ENCODE data around the gene STIM2. TPM values are rescaled to one million over a fixed set of nuclear protein-coding genes. Genes with fewer than 3 reads are reported as not detected.
A peak's percentile ranks its signal among the peaks of the same experiment; 100 is the strongest.

Gene STIM2
- total and polyA plus RNA-seq, 2 of the 4 experiments (the other 2 are of a cell fraction) = 16.1 to 27.6 TPM

GRCh38 chr4:27024805-27025204 is 164.2 kb downstream of the STIM2 start:
- Histone ChIP-seq H3K27me3 (ENCODE audit: control insufficient read depth, insufficient read depth, low read length) (no peaks in the 10 kb centered on the region), H3K18ac (ENCODE audit: low read depth, low read length) (no peak overlapping the region), H3K27ac (ENCODE audit: insufficient read depth, low read length) (no peak overlapping the region), H2AK5ac (ENCODE audit: low read depth, low read length) (no peak overlapping the region), H2BK120ac (ENCODE audit: low read depth, low read length) (no peak overlapping the region), H4K91ac (ENCODE audit: insufficient read depth, low read depth, low read length) (no peak overlapping the region), H3K4ac (ENCODE audit: low read depth, low read length) (no peak overlapping the region), H4K8ac (ENCODE audit: low read depth in 2 of 2, low read length in 2 of 2) (no peak overlapping the region), H3K4me1 (ENCODE audit: control insufficient read depth, insufficient read depth, low read length) (no peaks in the 10 kb centered on the region), H3K9me3 (ENCODE audit: control insufficient read depth, insufficient read depth, low read length) (no peaks in the 10 kb centered on the region), H3K9ac (ENCODE audit: low read depth, low read length) (no peak overlapping the region), H3K56ac (ENCODE audit: extremely low read depth, insufficient read depth, low read length) (no peak overlapping the region), H4K20me1 (ENCODE audit: insufficient read depth, low read length) (no peaks in the 10 kb centered on the region), H2AK9ac (replicated peaks; ENCODE audit: low read depth, low read length, poor library complexity) (no peak overlapping the region), H2AFZ (replicated peaks; ENCODE audit: low read length, poor library complexity) (no peak overlapping the region), H3K9me1 (ENCODE audit: insufficient read depth, low read length) (no peaks in the 10 kb centered on the region), H3K4me3 (ENCODE audit: insufficient read depth, low read depth, low read length) (no peak overlapping the region), H3K14ac (replicated peaks; ENCODE audit: low read depth, low read length) (no peak overlapping the region), H3K36me3 (ENCODE audit: control insufficient read depth, insufficient read depth, low read length) (peaks cover 8% of the 10 kb centered on the region), H3K4me2 (ENCODE audit: low read depth, low read length) (no peak overlapping the region), H2BK20ac (ENCODE audit: low read depth, low read length) (no peak overlapping the region), H3K23ac (ENCODE audit: low read depth, low read length) (no peak overlapping the region), H4K5ac (ENCODE audit: low read depth, low read length) (no peak overlapping the region), H3K79me1 (ENCODE audit: low read depth in 1 of 2, low read length in 2 of 2) (no peaks in the 10 kb centered on the region), H2BK15ac (ENCODE audit: low read depth, low read length) (no peak overlapping the region), H2BK5ac (ENCODE audit: low read depth, low read length, poor library complexity, severe bottlenecking) (no peak overlapping the region)
- intact Hi-C loops (cut with micrococcal nuclease) = no loop called here
- POLR2A ChIA-PET (ENCODE audit: unreplicated experiment) = no interaction called here
- ATAC-seq (ENCODE audit: low read depth) (peak; percentile 69), DNase-seq (no peak)
- WGBS, 2 experiments (ENCODE audit: extremely low coverage in 2 of 2, insufficient read length in 1 of 2) = no CpG with 5 or more reads among the region's 2 CpGs
- dilution Hi-C loops (cut with HindIII; ENCODE audit: low sequenced_read_pairs, unreplicated experiment) = no loop called here
- BruUV-seq (replicated peaks) = no TSS peak
- in situ Hi-C loops (cut with MboI; ENCODE audit: low sequenced_read_pairs) = loop anchor here (25.0 kb wide), 5 partner anchors 288 to 1038 kb away; no protein-coding TSS in a partner anchor
- no peak for TF ChIP-seq ELK1 (IDR thresholded peaks at IDR 0.05; ENCODE audit: borderline replicate concordance, low read depth, low read length)
- TF ChIP-seq RCOR1 (IDR thresholded peaks at IDR 0.05; ENCODE audit: insufficient replicate concordance, low read length) = no peak
- CTCF ChIA-PET = no interaction called here
